Chondrocyte (in vitro differentiated cells): ENCODE data around the gene PDE6G. TPM values are rescaled to one million over a fixed set of nuclear protein-coding genes. Genes with fewer than 3 reads are reported as not detected.
A peak's percentile ranks its signal among the peaks of the same experiment; 100 is the strongest.

ENCODE experiments used
- DNase-seq: peaks from one replicate; pipeline ENCODE4 v3.0.0; 2021; ENCODE audit warnings: mixed read lengths, low spot score
- H3K27ac Mint-ChIP-seq: one replicate; pipeline ENCODE4 v1.8.0; 2021; ENCODE audit warnings: mild to moderate bottlenecking, moderate library complexity, mixed read lengths; ENCODE audit not compliant: unreplicated experiment
- H3K27me3 Mint-ChIP-seq: 2 replicates; pipeline ENCODE4 v1.8.0; 2021; ENCODE audit warnings: low read depth, mixed read lengths
- H3K36me3 Mint-ChIP-seq: 2 replicates; pipeline ENCODE4 v1.8.0; 2021; ENCODE audit warnings: low read depth, mixed read lengths
- H3K4me1 Mint-ChIP-seq: 2 replicates; pipeline ENCODE4 v1.8.0; 2021; ENCODE audit warnings: low read depth, mild to moderate bottlenecking, mixed read lengths
- H3K4me3 Mint-ChIP-seq: one replicate; pipeline ENCODE4 v1.8.0; 2021; ENCODE audit warnings: mild to moderate bottlenecking, moderate library complexity, mixed read lengths; ENCODE audit not compliant: unreplicated experiment
- H3K9me3 Mint-ChIP-seq: 2 replicates; pipeline ENCODE4 v1.8.0; 2021; ENCODE audit warnings: low read depth, mixed read lengths
- CTCF ChIP-seq: fragments of 200-600 bp; sonication (generic); IDR thresholded peaks from 2 replicates; pipeline ENCODE4 v1.5.0; 2021; ENCODE audit warnings: antibody characterized with exemption, mild to moderate bottlenecking, moderate library complexity
- total RNA-seq: library from RNA; stranded (reverse); gene quantifications from 3 replicates; pipeline ENCODE4 v1.2.1, GENCODE V29; 2021

PDE6G gene
- total RNA-seq, 1 donor from 2014 or later = not detected

GRCh38 chr17:81651692-81652091, 4.7 kb downstream of the PDE6G start:
- Mint-ChIP-seq H3K4me3 (no peak overlapping the region), H3K36me3 (no peaks in the 10 kb centered on the region), H3K27ac (peak overlapping the region; percentile 55), H3K27me3 (no peaks in the 10 kb centered on the region), H3K4me1 (peaks cover 4% of the 10 kb centered on the region), H3K9me3 (no peaks in the 10 kb centered on the region)
- no peak for DNase-seq
- no peak for TF ChIP-seq CTCF

GRCh38 chr17:81650951-81651350, 5.4 kb downstream of the PDE6G start:
- no peak overlapping the region for H3K4me3 Mint-ChIP-seq
- DNase-seq = no peak
- H3K4me1 Mint-ChIP-seq = peaks cover 4% of the 10 kb centered on the region
- no peaks in the 10 kb centered on the region for H3K27me3 Mint-ChIP-seq
- no peak overlapping the region for H3K27ac Mint-ChIP-seq
- no peaks in the 10 kb centered on the region for H3K9me3 Mint-ChIP-seq
- H3K36me3 Mint-ChIP-seq = no peaks in the 10 kb centered on the region
- no peak for TF ChIP-seq CTCF

GRCh38 chr17:81648707-81649085, 7.6 kb downstream of the PDE6G start:
- Mint-ChIP-seq H3K9me3 (no peaks in the 10 kb centered on the region), H3K27ac (no peak overlapping the region), H3K27me3 (no peaks in the 10 kb centered on the region), H3K4me1 (peaks cover 4% of the 10 kb centered on the region), H3K4me3 (no peak overlapping the region), H3K36me3 (no peaks in the 10 kb centered on the region)
- no peak for TF ChIP-seq CTCF
- no peak for DNase-seq

GRCh38 chr17:81648013-81648706, 8.2 kb downstream of the PDE6G start:
- no peak for TF ChIP-seq CTCF
- H3K27me3 Mint-ChIP-seq = no peaks in the 10 kb centered on the region
- H3K9me3 Mint-ChIP-seq = no peaks in the 10 kb centered on the region
- no peak overlapping the region for H3K27ac Mint-ChIP-seq
- H3K36me3 Mint-ChIP-seq = no peaks in the 10 kb centered on the region
- no peak overlapping the region for H3K4me3 Mint-ChIP-seq
- peaks cover 4% of the 10 kb centered on the region for H3K4me1 Mint-ChIP-seq
- no peak for DNase-seq

- Mint-ChIP-seq H3K4me1 (peaks cover 4% of the 10 kb centered on the region), H3K4me3 (no peak overlapping the region), H3K27me3 (no peaks in the 10 kb centered on the region), H3K9me3 (no peaks in the 10 kb centered on the region), H3K27ac (no peak overlapping the region), H3K36me3 (no peaks in the 10 kb centered on the region)
- no peak for TF ChIP-seq CTCF
- DNase-seq = no peak
Observed at GRCh38 chr17:81647640-81648012, 8.7 kb downstream of the PDE6G start.
